ENCODE data around the gene ADORA1. TPM values are rescaled to one million over a fixed set of nuclear protein-coding genes. Genes with fewer than 3 reads are reported as not detected.

The ADORA1 gene
- total and polyA plus RNA-seq, 2 of the 13 experiments (the other 11 are each of a cell fraction or from before 2014, with no cell fraction given) = 0.11 TPM; not detected in 1

- in situ Hi-C loops (cut with HindIII; ENCODE audit: extremely low pct_ligation_motif_present, low pct_unique_long_range_greater_than_20kb) = no loop called here
- no TSS peak for BruUV-seq (replicated peaks)
These were observed 36.5 kb downstream of the ADORA1 start for GRCh38 chr1:203163891-203164635.

More at GRCh38 chr1:203163891-203164635, 36.5 kb downstream of the ADORA1 start:
- H3K27ac ChIP-seq (ENCODE audit: extremely low read length, insufficient read depth, low read length) = no peak overlapping the region
- H3K9me3 ChIP-seq (ENCODE audit: low read length) = no peaks in the 10 kb centered on the region
- ATAC-seq (no peak), FAIRE-seq (no peak), DNase-seq (ENCODE audit: low spot score) (no peak)
- H2AFZ ChIP-seq (ENCODE audit: low read length) = no peak overlapping the region
- H3K4me3 ChIP-seq (replicated peaks in 1 of 3; ENCODE audit: insufficient read depth in 1 of 3, low read depth in 2 of 3, low read length in 3 of 3) = no peak overlapping the region
- CTCF ChIA-PET (ENCODE audit: low intra/inter-chr PET ratio, low total read pairs) = no interaction called here
- H3K4me1 ChIP-seq (ENCODE audit: insufficient read depth, low read length) = no peaks in the 10 kb centered on the region
- intact Hi-C loops (cut with micrococcal nuclease; ENCODE audit: unreplicated experiment) = no loop called here
- TF ChIP-seq, protein P1, sequence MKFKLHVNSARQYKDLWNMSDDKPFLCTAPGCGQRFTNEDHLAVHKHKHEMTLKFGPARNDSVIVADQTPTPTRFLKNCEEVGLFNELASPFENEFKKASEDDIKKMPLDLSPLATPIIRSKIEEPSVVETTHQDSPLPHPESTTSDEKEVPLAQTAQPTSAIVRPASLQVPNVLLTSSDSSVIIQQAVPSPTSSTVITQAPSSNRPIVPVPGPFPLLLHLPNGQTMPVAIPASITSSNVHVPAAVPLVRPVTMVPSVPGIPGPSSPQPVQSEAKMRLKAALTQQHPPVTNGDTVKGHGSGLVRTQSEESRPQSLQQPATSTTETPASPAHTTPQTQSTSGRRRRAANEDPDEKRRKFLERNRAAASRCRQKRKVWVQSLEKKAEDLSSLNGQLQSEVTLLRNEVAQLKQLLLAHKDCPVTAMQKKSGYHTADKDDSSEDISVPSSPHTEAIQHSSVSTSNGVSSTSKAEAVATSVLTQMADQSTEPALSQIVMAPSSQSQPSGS (CRISPR knock-in tag; IDR thresholded peaks at IDR 0.05) = no peak
- no peak for TF ChIP-seq ARHGAP35 (CRISPR knock-in tag; IDR thresholded peaks at IDR 0.05; ENCODE audit: borderline replicate concordance)
- TF ChIP-seq, protein P2, sequence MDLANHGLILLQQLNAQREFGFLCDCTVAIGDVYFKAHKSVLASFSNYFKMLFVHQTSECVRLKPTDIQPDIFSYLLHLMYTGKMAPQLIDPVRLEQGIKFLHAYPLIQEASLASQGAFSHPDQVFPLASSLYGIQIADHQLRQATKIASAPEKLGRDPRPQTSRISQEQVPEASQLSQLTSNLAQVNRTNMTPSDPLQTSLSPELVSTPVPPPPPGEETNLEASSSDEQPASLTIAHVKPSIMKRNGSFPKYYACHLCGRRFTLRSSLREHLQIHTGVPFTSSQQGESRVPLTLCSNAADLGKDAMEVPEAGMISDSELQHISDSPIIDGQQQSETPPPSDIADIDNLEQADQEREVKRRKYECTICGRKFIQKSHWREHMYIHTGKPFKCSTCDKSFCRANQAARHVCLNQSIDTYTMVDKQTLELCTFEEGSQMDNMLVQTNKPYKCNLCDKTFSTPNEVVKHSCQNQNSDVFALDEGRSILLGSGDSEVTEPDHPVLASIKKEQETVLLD (CRISPR knock-in tag; IDR thresholded peaks at IDR 0.05; ENCODE audit: low read depth) = no peak
- TF ChIP-seq, protein P3, sequence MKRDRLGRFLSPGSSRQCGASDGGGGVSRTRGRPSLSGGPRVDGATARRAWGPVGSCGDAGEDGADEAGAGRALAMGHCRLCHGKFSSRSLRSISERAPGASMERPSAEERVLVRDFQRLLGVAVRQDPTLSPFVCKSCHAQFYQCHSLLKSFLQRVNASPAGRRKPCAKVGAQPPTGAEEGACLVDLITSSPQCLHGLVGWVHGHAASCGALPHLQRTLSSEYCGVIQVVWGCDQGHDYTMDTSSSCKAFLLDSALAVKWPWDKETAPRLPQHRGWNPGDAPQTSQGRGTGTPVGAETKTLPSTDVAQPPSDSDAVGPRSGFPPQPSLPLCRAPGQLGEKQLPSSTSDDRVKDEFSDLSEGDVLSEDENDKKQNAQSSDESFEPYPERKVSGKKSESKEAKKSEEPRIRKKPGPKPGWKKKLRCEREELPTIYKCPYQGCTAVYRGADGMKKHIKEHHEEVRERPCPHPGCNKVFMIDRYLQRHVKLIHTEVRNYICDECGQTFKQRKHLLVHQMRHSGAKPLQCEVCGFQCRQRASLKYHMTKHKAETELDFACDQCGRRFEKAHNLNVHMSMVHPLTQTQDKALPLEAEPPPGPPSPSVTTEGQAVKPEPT (CRISPR knock-in tag; IDR thresholded peaks at IDR 0.05; ENCODE audit: low read depth) = no peak
- TF ChIP-seq, protein P4, sequence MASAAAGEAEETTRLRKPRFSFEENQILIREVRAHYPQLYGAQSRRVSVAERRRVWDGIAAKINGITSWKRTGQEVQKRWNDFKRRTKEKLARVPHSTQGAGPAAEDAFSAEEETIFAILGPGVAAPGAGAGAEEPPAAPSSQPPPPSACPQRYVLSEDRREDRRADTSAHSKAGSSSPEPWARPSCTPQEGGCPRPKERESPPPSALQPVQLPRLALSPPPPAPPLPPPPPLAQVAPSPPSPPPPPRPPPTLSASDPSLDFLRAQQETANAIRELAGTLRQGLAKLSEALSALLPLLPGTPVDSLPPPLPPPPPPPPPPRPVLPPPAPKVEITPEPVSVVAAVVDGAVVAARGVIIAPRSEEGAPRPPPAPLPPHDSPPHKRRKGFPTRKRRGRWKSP (CRISPR knock-in tag; IDR thresholded peaks at IDR 0.05) = no peak
- H3K27me3 ChIP-seq (ENCODE audit: control insufficient read depth in 1 of 2, insufficient read depth in 2 of 2, low read length in 2 of 2) = peaks cover 1 to 3% of the 10 kb centered on the region in 2 experiments; a peak in 2 of 5 replicates
- no peak overlapping the region for H3K9ac ChIP-seq (ENCODE audit: insufficient read depth, low read depth, low read length)
- H4K20me1 ChIP-seq (ENCODE audit: insufficient read depth, low read length) = no peaks in the 10 kb centered on the region
- POLR2A ChIA-PET = no interaction called here
- no peaks in the 10 kb centered on the region for H3K36me3 ChIP-seq (replicated peaks in 1 of 2; ENCODE audit: control insufficient read depth in 1 of 2, insufficient read depth in 2 of 2, low read length in 2 of 2)
- H3K4me2 ChIP-seq (ENCODE audit: low read depth, low read length) = no peak overlapping the region
- no peaks in the 10 kb centered on the region for H3K79me2 ChIP-seq (ENCODE audit: insufficient read depth, low read length)
- WGBS (ENCODE audit: low lambda C conversion rate) = 21% methylated on average over 4 of the region's 7 CpGs

Measured in HepG2 (cell line).